IPS-20b (cell line): ENCODE data around the gene TBC1D3B.
"Not testable (repeated sequence)": the region's sequence is repeated elsewhere in the genome, so short reads cannot be mapped to it uniquely, and the experiment has no call there.

Experiments
- H3K27ac ChIP-seq: one replicate; pipeline ENCODE4 v1.5.1; 2013; ENCODE audit warnings: low read length
- H3K27me3 ChIP-seq: 2 replicates; pipeline ENCODE4 v1.6.1; 2013; ENCODE audit warnings: mild to moderate bottlenecking, low read length, inconsistent platforms; ENCODE audit not compliant: insufficient read depth
- H3K36me3 ChIP-seq: 2 replicates; pipeline ENCODE4 v1.6.1; 2013; ENCODE audit warnings: low read depth, mild to moderate bottlenecking, inconsistent platforms, low read length, moderate library complexity; ENCODE audit not compliant: insufficient read depth
- H3K4me1 ChIP-seq: 2 replicates; pipeline ENCODE4 v1.6.1; 2013; ENCODE audit warnings: mild to moderate bottlenecking, control low read depth, inconsistent platforms, low read length, moderate library complexity; ENCODE audit not compliant: insufficient read depth
- H3K4me3 ChIP-seq: 2 replicates; pipeline ENCODE4 v1.5.1; 2013; ENCODE audit warnings: mild to moderate bottlenecking, low read length, inconsistent platforms
- H3K9ac ChIP-seq: 2 replicates; pipeline ENCODE4 v1.6.1; 2013; ENCODE audit warnings: low read depth, mild to moderate bottlenecking, inconsistent platforms, low read length, moderate library complexity
- H3K9me3 ChIP-seq: 2 replicates; pipeline ENCODE4 v1.6.1; 2013; ENCODE audit warnings: mild to moderate bottlenecking, low read depth, low read length, inconsistent platforms; ENCODE audit not compliant: insufficient read depth

The TBC1D3B gene

DNA sequence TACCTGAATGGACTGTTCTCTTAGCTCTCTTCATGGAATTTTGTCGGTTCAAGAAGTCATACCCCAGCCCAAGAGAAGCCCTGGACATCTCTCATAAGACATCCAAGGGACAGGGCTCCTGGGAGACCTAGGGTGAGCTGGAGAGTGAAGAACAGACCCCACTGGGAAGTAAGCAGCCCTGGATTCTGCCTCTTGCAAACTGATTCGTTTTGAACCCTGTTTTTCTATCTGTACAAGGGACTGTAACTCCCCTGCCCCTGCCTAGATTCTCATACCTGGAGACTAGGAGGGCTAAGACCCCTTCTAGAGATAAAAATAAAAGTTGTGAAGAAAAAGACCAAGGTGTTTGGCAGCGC lies 19.7 kb upstream of the TBC1D3B start:
- H3K9me3 ChIP-seq, result no peaks in the 10 kb centered on the region
- no peaks in the 10 kb centered on the region for H3K36me3 ChIP-seq
- H3K27ac ChIP-seq, result no peak overlapping the region
- no peak overlapping the region for H3K4me3 ChIP-seq
- no peaks in the 10 kb centered on the region; the same call in 1 of the 2 replicates for H3K4me1 ChIP-seq
- H3K9ac ChIP-seq, result no peak overlapping the region
- H3K27me3 ChIP-seq, result no peaks in the 10 kb centered on the region

DNA sequence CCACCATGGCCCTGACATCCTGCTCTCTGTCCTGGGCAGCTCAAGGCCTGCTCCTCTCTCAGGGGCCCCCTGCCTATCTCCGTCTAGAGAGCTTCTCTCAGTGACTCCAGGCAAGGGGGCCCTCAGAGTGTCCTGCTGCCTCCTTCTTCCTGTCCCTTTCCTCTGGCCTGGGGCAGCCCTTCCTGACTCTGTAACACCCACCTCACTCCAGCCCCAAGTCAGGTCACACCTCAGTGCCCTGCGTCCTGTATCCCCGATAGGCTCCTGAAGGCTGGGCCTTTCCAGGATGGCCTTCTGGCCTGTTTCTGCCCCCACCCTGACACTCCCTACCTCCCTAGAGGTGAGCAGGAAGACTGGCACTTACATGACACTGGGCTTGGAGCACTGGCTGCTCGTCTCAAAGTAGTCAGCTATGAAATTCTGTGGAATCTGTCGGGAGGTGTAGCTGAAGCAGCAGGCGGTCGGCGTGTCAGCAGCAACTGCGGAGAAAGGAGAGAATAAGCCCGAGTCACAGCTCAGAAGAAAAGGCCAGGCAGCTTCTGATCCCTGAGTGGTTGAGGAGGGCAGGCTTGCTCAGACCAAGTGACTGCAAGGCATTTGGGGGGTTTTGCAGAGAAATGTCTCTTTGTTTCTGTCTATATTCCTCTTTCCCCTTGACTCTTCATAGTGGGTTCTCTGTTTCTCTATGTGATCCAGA lies 19.1 kb upstream of the TBC1D3B start:
- Histone ChIP-seq H3K27ac (no peak overlapping the region), H3K9ac (no peak overlapping the region), H3K9me3 (no peaks in the 10 kb centered on the region), H3K27me3 (no peaks in the 10 kb centered on the region), H3K36me3 (no peaks in the 10 kb centered on the region), H3K4me1 (no peaks in the 10 kb centered on the region; the same call in 1 of the 2 replicates), H3K4me3 (no peak overlapping the region)

DNA sequence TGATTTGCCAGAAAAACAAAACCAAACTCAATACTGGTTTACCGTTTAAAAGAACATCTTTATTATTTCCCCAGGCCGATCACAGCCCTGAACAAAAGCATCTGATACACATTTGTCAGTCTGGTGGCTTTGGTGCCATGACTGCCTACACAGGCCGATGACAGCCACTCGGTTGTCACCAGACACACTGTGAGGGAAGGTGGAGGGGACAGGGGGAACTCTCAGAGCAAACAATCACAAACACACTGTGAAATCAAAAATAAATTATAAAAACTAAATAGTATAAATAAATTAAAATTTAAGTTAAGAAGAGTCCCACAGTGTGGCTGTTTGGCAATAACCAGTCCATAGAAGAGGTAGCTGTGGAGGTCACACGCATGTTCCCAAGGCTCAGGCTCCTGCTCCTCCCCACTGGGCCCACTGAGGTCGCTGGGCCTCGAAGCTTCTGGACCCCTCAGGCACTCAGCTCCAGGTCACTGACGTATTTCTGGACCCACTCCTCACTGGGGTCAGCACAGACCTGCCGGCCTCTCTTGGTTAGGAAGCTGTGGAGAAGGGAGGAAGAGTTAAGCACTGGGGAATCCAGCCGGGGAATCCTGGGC lies 18.5 kb upstream of the TBC1D3B start:
- H3K9ac ChIP-seq, H3K4me3 ChIP-seq, H3K9me3 ChIP-seq, H3K27me3 ChIP-seq, H3K27ac ChIP-seq, H3K36me3 ChIP-seq, H3K4me1 ChIP-seq: not testable (repeated sequence)

DNA sequence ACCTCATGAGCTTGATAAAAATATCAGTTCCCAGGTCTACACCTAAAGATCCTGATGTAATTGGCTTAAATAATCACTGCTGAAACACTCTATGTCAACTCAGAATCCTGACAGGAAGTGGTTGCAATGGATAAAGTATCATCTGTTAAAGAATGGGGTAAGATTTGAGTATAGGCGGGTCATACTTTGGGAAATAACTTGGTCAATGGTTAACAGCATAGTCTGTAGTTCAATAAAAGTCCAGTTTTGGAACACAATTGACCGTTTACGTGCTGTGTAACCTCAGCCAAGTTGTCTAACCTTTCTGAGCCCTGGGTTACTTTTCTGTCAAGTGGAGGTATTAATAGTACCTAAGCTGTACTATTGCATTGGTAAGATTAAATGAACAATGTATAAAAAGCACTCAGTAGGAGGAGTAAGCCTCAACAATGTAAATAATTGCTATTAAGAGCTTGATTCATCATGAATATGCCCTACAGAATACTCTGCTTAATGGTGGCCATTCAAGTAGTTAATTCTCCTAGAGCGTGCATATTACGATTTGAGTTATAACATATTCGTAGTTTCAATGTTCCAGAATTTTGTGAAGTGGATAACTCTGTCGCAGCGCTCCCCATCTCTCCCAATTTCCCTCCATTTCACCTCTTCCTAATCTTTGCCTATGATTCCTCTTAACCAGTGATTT lies 17.9 kb upstream of the TBC1D3B start:
- H3K36me3 ChIP-seq, H3K9ac ChIP-seq, H3K4me3 ChIP-seq, H3K4me1 ChIP-seq, H3K27ac ChIP-seq, H3K27me3 ChIP-seq, H3K9me3 ChIP-seq: not testable (repeated sequence)

DNA sequence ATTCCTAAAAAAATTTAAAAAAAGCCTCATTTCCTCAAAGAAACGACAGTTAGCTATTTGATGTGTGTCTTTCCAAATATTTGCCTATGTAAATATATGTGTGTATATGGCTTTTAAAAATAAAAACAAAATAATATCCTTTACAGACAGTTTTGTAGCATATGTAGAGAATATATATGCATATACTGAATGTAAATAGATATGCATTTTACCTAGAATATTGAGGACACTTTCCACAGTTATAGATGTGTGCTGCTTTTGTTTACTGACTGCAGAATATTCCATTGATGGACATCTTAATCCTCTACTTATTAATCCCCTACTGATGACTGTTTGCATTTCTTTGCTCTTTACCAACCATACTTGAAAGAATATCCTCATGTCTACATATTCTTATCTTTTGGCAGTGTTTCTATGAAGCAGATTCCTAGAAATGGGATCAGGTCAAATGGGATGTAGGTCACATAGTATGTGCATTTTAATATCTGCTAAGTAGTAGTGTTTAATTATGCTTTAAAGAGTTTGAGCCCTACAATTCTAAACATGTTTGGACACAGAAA lies 16.9 kb upstream of the TBC1D3B start:
- H3K9ac ChIP-seq, result no peak overlapping the region
- H3K9me3 ChIP-seq, result no peaks in the 10 kb centered on the region
- no peak overlapping the region for H3K27ac ChIP-seq
- H3K4me3 ChIP-seq, result no peak overlapping the region
- no peaks in the 10 kb centered on the region for H3K27me3 ChIP-seq
- no peaks in the 10 kb centered on the region for H3K36me3 ChIP-seq
- H3K4me1 ChIP-seq, result no peaks in the 10 kb centered on the region; the same call in 1 of the 2 replicates

DNA sequence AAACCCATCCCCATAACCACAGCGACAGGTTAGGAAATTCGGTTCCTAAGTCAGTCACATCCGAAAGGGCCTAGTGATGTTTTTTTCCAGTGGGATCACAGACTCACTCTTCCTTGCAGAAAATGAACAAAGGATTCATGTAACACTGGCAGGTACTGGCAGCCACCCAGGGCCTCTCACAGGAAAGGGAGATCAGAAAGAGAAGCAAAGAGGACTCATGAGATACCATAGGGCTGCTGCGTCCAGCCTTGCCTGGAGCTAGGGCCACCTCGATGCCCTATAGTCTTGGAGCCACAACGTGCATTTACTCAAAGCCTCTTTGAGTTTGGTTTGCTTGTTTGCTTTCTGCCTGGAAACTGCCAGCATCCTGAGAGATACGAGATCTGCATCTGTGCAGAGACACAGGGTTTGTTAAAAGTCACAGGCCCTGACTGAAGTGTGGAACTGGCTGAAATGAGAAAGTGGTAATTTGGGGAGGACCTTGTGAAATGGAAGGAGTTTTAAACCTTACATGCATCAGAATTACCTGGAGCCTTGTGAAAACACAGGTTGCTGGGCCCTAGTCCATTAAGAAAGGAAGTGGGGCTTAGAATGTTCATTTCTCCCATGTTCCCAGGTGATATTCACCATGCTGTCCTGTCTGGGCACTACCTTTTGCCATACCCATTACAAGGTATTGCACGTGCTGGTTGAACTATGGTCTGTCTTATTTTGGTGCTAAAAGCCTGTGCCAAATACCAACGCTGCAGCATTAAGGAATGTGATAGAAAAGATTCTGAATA lies 14.3 kb upstream of the TBC1D3B start:
- not testable (repeated sequence) for H3K36me3 ChIP-seq, H3K9ac ChIP-seq, H3K4me3 ChIP-seq, H3K4me1 ChIP-seq, H3K27me3 ChIP-seq, H3K27ac ChIP-seq, H3K9me3 ChIP-seq

DNA sequence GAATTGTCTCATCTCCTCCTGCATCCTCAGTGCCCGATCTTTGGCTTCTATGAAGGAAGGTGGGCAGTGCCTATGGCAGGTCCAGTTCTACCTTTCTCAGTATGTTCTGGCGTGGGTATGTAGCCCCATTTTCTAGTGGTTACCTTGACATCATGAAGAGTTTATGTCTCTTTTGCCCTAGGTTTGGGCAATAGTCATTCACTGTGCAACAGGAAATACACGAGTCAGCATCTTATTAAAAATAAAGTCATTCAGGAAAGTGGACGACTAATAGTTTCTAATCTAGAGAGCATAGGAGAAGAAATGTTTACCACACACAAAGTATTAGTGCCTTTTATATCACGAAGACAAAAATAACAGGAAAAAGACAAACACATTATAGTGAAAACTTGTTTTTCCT lies 13.6 kb upstream of the TBC1D3B start:
- not testable (repeated sequence) for H3K4me1 ChIP-seq, H3K27me3 ChIP-seq, H3K9ac ChIP-seq, H3K27ac ChIP-seq, H3K36me3 ChIP-seq, H3K4me3 ChIP-seq, H3K9me3 ChIP-seq

DNA sequence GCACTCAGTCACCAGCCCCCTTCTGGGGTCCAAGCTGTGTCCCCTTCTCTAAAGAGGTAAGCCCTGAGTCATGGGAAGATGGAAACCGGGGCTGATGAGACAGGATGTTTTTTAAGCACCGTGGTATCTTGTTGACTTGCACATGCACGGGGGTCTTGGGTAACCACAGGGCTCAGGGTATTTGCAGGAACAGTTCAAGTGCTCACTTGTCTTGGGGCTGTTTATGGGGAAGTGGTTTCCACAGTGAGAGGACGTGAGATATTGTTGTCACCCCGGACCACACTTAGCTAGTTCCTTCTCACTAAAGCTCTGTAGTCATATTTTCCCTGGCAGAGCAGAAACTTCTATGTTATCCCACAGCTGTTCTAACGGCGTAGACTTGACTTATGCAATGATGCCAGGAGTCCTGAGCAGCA lies 12.5 kb upstream of the TBC1D3B start:
- H3K36me3 ChIP-seq, result no peaks in the 10 kb centered on the region
- peaks cover 3% of the 10 kb centered on the region for H3K27me3 ChIP-seq
- H3K4me1 ChIP-seq, result no peaks in the 10 kb centered on the region; the same call in 1 of the 2 replicates
- H3K4me3 ChIP-seq, result no peak overlapping the region
- no peak overlapping the region for H3K9ac ChIP-seq
- no peak overlapping the region for H3K27ac ChIP-seq
- H3K9me3 ChIP-seq, result no peaks in the 10 kb centered on the region

DNA sequence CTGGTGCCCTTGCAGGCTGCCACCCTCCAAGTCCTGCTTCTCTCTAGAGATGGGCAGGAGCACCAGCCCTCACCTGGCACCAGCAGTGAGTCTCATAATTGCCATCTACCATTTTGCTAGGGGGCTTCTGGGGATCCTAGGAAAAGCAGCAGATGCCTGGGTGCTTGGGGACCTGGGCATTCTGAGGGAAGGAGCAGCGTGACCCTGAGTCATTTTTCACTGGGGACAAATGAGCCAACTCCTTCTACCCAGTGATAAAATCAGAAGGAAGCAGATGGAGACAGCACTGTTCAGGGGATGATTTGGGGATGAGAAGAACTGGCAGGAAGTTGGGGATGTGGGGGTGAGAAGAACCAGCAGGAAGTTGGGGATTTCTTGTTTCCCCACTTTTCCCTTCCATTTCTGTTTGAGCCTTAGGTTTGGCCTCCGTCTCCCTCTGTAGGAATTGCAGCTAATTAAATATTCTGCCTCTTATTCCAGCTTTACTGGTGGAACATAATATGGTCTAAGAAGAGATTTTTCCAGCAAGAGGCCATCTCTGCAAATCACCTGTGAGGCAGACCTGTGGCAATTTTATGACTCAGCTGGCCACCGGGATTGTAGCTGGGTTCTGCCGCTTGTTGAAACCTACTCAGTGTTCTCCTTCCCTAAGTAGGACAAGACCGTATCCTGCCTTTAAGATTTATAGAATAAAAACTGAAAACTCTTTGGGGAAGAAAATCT lies 11.7 kb upstream of the TBC1D3B start:
- not testable (repeated sequence) for H3K4me3 ChIP-seq, H3K36me3 ChIP-seq, H3K9me3 ChIP-seq, H3K9ac ChIP-seq, H3K4me1 ChIP-seq, H3K27ac ChIP-seq
- peaks cover 11% of the 10 kb centered on the region for H3K27me3 ChIP-seq

DNA sequence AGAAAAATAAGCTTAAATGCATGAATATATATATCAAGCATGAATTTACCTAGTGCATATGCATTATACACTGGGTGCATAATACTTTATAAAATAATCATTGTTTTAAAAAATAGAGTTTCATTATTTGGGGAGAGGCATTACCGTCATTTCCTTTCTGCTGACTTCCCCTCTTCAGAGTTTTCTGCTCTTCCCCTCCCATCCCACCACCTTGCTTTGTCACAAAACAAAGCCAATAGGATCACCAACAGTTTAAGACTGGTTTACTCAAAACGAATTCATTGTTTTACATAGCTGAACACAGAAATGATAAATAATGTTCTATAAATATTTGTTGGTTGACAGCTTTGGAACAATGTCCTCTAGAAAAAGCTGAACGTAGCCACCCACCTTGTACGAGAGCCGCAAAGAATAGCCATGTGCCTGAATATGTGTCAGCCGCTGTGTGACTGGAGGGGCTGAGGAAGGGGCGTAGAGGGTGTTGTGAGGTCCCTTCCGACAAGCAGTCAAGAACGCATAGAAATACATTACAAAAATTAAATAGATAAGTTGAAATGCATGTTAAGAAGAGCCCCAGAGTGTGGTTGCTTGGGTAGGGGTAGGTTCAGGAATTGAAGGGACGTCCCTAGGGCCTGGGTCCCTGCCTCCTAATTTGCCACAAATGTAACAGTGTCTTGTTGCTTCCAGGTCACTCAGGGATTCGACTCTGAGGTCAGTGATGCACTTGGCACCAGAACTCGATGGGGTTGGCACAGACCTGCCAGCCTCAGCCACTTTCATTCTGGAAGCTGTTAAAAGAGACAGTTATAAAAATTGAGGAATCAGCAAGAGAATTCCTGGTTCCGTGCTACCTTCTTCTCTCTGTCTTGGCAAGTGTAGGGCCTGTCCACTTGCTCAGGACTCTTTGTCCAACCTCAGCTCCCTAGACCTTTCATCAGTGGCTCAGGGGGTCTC lies 10.7 kb upstream of the TBC1D3B start:
- H3K4me1 ChIP-seq, H3K27ac ChIP-seq, H3K4me3 ChIP-seq, H3K9ac ChIP-seq, H3K9me3 ChIP-seq, H3K36me3 ChIP-seq: not testable (repeated sequence)
- H3K27me3 ChIP-seq, result peaks cover 21% of the 10 kb centered on the region
